ENCODE measurements around the gene SYT7. TPM values are rescaled to one million over a fixed set of nuclear protein-coding genes. Genes with fewer than 3 reads are reported as not detected.
A peak's percentile ranks its signal among the peaks of the same experiment; 100 is the strongest.

The SYT7 gene
- total RNA-seq, 1 donor from 2014 or later = 6.5 TPM

DNA sequence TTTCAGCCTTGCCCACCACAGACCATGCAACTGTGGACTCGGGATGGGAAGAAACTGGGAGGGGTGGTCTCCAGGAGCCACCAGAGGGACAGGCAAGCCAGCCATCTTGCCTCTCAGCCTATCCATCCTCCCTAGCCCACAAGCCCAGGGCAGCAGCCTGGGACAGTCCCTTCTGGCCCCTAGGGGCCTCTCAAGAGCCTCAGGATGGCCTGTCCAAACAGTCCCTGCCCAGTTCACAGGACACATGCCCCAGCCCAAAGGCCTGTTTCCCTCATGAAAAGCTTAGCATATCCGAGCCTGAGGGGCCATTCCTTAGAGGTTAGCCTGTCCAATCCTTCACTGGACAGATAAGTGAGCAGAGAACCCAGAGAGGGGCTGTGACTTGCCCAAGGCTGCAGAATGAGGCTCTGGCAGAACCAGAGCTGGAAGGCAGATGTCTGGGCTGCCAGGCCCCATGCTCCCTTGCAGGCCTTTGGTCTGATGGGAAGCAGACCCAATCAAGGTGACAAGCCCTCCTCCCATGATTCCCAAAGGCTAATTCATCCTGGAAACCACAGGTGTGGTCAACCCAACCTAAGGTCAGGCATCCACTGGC lies 44.1 kb downstream of the SYT7 start:
- no peak for DNase-seq

DNA sequence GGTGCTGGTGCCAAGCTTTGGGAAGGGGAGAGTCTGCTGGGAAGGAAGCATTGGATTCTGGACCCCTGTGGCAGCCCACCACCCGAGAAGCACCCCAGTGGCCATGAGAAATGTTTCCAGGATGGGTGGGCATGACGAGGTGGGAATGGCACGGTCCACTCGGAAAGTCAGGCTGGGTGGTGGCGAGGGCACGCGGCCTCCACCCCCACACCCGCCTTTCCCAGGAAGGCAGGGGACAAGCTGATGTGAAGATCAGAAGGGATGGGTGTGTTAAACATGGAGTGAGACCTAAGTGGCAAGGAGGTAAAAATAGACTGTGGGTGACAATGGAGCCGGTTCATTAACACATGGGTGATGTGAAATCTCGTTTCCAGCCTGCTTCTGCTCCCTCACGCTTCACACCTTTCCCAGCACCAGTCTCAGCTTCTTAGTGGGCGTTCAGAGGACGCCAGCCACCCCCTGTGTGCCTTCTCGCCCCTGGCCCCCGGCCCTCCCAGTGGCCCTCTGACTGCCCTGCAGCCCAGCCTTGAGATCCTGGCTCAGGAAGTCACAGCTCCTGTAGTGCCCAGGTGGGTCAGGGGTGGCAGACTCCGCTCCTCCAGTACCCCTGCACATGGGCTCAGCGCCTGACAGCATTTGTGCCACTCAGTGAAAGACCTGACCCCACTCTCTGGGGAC lies 44.7 kb downstream of the SYT7 start:
- no peak for DNase-seq

DNA sequence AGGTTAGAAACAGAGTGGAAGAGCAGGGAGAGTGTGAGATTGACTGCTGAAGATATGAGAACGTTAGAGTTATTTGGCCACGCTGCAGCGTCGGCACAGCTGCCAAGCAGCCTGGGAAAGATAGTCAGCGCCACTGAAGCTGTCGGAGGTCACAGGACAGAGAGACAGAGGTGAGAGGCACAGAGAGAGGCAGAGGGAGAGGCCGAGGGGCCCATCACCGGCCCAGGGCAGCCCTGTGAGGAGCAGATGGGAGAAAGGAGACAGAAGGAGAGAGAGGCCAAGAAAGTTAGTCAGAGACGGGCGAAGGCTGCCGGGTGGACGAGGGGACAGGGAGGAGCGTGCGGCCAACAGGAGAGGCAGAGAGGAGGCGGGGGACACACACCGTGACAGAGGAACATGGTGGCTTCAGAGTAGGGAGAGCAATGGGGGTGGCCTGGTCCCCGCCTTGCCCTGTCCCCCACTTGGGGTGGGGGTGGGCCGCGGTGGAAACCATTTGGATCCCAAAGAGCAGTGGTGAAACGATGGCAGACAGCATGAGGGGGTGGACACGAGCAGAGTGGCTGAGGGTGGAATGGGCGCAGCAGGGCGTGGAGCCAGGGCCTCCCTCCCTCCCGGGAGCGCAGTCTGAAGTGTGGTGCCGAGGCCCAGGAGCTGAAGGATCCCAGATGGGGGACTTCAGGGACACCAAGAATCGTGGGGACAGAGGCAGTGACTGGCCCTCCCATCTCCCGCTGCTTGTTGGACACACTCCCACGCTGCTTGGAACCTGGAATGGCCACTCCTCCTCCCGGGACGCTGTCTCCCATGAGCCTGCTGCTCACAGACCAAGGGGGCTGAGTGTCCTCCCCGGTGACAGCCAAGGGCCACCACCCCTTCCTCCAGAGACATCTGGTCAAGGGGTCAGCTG lies 45.7 kb downstream of the SYT7 start:
- DNase-seq = no peak

DNA sequence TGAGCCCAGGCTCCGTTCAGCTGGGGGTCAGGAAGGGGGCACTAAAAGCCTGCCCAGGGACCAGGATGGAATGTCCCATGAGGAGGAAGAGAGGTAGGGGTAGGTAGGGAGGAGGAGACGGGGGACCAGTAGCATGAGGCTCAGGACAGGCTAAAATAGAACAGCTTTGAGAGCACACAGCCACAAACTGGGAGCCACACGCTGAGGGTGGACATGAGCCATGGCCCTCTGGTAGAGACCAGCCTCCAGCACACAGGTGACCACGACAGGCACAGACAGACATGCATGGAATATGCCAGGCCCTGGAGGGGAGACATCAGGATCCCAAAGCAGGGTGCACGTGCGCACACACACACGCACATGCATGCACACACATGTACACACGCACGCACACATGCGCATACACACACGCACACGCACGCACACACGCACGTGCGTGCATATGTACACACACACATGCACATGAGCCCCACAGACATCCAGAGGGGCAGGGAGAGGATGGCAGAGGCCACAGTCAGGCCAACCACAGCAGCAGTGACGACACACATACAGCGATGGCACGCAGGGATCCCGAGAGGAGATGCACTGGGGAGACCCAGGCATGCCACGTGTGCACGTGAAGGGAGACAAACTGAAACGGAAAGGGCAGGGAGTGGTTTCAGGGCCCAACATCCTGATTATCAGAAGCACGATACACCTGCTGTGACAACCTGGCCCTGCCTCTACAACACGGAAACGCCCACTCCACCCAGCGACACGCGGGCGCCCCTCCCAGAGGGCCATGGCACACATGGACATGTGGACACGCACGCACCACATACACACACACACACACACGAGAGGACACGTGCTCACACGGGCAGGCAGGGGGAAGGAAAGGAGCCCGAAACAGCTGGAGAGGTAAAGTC lies 46.6 kb downstream of the SYT7 start:
- no peak for DNase-seq

DNA sequence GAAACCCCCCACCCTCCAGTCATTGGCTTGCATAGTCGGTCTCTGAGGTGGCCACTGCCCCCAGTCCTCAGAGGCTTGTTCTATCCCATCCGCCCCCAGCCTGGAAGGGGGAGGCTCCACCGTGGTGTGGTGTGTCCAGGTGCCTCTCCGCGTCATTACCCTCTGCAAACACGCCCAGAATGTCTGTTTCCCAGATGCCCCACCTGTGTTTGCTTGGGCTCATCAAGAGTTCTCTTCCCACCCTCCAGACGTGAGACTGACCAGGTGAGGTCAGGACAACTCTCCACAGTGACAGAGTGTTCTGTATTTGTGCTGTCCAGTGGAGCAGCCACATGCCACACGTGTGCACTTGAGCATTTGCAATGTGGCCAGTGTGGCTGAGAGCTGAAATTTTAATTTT lies 47.5 kb downstream of the SYT7 start:
- no peak for DNase-seq

DNA sequence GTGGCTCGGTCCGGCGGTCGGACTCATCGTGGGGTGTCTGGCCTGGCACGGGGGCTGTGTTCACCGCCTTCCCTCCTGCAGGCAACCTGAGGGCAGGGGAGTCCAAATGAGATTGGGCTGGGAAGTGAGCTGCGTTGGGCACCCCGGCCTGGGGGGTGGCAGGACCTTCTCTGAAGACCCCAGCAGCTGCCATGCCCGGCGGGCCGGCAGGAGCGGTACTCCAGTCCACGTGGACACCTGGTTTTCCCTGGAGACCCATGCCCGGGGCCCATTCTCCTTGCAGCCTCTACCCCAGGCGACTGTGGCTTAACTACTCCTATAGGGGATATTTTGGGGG lies 47.9 kb downstream of the SYT7 start:
- DNase-seq = no peak

DNA sequence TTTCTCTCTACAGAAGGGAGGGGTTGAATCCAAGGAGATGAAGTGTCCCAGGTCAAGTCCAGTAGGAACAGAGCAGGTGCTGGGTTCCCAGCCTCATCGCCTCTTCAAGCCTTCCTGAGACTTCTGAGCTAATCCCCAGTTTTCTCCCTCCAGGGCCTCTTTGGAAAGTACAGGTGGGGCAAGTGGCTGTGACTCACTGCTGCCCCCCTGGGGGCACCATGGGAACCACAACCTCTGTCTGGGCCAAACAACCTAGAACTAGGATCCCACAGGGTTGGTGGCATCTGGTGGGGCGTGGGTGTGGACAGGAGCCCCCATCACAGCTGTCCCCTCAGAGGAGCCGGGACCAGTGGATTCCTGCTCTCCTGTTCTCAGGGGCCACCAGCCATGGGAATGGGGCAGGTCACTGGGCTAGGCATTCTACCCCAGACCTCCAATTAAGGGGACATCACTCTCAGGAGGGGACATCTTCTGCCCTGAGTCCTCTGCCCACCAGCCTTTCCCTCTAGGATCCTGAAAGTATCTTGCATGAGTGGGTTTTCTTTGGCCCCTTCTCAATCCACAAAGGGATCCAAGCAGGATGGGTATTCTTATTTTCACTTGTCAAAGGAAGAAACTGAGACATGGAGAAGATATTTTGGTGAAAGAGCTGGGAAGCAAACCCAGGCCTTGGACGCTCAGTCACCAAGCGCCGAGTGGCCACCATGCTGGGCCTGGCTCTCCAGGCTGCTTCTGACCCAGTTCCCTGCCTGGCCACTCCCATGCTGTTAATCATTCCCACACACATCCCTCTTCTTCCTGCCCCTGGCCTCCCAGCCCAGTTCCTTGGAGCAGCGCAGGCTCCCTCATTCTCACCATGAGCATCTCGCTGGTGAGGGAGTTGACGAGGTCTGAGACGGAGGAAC lies 48.5 kb downstream of the SYT7 start:
- DNase-seq = no peak

DNA sequence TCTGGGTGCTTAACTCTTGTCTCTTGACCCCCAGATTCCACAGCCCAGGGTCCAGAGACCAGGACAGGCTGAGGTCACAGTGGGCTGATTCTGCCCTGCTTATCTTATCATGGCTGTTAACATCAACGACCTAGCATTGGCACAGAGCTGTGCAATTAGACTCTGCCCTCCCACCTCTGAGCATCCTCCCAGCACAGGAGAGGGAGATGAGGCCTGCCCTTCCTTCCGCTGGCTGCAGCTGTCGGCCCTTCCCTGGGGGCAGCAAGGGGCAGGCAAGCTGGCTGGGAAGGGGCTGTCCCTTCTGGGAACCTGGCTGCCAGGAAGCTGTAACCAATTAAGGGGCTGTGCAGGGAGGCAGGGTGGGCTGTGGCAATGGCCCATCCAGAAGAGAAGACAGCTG lies 49.8 kb downstream of the SYT7 start:
- peak; percentile 51 for DNase-seq

DNA sequence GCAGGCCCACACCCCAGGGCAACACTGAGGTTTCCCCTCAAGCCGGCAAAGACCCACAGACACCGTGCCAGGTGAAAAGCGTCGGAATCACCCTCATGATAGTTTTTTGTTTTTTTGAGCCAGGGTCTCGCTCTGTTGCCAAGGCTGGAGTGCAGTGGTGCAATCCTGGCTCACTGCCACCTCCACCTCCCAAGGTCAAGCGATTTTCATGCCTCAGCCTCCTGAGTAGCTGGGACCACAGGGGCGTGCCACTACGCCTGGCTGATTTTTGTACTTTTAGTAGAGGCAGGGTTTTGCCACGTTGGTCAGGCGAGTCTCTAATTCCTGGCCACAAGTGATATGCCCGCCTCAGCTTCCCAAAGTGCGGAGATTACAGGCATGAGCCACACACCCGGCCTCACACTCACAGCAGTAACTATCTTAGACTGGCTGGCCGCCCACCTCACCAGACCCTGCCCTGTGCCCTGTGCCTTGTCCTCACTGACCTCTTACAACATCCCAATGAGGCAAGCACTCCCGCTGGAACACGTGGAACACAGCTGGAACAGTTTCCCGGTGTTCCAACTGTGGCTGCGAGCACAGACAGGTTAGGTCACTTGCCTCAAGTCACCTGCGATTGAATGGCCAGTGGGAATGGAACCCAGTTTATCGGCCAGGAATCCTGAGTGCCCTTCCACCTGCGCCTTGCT lies 51.2 kb downstream of the SYT7 start:
- DNase-seq = no peak

DNA sequence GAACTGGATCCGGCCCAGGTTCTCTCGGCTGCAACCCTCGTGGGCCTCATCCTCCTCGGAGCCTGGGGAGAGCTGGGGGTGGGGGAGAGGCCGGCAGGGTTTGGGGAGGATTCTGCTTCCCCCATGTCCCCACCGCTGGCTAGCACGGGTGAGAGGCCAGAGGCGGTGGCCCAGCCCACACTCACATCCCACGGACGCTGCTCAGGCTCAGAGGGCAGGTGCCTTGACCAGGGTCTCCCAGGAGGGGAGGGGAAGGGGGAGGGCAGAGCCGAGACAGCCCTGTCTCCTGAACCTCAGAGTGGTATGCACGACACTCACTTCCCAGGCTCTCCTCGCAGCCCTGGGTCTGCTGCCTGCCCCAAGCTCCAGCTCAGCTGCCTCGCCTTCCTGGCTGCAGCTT lies 52.8 kb downstream of the SYT7 start:
- no peak for DNase-seq

DNA sequence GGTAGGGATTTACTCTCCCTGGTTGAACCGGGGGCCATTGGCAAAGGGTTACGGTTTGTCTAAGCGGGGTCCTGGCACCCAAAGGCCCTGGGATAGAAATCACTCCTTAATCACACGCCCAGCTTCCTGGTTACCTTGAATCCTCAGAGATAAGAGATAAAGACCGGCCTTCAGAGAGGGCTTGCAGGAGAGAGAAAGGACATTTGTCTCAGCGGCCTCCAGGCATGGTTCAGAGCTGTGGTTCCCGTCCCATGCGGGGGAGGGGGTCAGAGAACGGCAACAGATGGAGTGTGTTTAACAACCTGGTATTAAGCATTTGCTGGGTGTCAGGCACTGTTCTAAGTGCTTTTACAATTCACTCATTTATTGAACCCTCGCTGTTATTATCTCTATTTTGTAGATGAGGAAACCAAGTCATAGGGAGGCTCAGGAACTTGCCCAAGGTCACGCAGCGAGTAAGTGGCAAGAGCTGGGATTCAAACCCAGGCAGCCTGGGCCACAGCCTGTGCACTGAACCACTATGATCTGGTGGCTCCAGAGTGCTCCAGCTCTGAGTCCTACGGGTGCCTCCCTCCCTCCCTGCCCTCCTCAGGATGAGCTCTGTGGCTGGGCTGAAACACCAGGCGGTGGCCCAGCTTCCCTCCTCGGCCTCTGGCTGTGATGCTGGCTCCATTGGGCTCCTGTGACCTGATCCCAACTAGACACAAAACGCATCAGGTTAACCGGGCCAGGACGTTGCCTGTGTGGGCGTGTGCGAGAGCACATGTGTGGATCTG lies 53.7 kb downstream of the SYT7 start:
- DNase-seq = no peak

DNA sequence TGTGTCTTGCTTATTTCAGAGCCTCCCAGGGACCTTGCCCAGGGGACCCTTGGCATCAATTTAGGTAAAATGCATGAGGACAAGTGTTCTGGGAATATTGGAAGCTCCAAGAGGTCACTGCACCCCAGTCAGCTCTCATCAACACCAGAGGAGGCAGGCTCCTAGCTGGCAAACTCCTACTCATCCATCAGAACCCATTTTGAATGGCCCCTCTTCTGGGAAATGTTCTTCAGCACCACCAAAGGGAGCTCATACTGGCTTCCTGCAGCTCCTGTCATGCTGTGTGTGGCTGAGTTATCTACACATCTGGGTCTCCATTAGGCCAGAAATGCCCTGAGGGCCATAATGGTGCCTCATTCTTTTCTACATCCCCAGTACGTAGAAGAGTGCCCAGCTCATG lies 54.6 kb downstream of the SYT7 start:
- no peak for DNase-seq

DNA sequence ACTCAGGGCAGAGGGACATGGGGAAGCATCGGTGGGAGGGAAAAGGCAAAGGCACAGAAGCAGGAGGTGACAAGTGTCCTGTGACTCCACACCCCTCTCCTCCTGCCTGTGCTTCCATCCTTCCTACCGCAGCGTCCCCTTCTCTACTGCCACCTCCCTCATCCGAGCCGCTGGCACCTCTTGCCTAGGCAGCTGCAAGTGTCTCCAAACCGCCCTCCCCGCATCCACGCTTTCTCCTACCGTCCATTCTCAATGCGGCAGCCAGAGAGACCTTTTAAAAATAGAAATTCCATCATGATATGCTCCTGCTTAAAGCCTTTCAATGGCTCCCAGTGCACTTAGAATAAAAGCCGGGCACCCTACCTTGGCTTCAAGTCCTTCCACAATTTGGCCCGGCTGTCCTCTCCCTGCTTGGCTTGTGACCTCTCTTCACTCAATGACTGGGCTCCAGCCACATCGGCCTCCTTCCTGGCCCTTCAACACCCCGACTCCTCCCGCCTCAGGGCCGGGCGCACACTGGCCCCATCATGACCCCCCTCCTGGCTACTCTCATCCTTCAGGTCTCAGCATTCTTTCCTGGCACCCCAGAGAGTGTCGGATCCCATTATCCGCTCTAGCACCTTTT lies 55.8 kb downstream of the SYT7 start:
- DNase-seq = no peak

DNA sequence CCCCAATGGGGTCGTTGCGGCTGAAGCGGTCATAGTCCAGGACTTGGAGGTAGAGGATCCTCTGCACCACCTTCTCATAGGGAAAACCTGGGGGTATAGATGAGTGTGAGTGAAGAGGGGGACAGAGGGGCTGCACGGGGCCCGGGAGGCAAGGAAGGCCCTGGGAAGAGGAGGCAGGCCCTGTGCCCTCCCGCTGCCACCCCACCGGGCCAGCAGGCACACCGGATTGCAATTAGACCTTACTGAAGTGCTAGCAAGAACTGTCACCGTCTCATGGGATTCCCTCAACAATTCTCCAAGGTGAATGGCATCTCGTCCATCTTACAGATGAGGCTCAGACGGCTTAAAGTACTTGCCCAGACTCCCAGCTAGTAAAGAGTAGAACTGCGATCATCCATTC lies 56.4 kb downstream of the SYT7 start:
- DNase-seq = no peak

DNA sequence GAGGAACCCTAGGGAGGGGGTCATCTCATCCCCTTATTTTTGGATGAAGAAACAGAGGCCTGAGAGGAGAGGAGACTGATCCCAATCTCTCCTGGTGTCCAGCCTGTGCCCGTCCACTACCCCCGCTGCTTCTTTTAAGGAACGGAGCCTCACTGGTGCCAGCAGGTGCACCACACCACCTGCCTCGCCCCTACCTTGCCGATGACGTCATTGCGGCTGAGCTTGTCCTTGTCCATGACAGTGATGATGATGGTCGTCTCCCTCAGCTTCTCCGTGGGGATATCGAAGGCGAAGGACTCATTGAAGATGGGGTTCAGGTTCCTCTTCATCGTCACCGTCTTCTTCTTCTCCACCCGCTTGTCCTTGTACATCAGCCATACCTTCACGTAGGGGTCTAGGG lies 58.0 kb downstream of the SYT7 start:
- DNase-seq = no peak

DNA sequence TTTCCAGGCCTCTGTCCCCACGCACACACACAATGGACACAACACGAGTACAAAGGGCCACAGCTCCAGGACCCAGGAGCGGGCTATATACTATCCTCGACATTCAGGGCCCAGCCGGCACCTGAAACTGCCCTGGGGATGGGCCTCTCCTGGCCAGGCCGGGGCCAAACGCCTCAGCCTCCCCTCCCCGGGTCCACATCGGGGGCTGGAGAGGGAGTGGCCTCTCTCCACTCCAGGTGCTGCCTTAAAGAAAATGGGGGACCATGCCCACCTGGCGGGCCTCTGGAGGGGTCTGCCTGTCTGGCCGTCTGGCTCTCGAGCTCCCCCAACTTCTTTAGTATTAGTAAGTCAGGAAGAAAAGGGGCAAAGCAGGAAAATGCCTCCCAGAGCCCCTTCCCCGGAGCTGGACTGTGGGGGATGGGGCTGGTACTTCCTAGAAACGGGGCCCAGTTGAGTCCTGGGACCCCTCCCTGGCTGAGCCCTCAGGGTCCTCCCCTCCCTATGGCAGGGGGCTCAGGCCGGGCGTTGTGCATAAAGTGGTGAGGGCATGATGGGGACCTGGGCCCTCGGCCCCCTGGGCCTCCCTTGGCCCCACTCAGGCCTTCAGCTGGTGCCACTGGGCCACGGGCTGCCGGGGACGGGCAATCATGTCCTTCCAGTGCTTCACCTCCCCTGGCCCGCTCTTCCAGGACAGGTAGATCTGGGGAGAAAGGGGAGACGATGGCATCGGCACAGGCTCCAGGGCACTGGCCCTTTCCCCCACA lies 62.7 kb downstream of the SYT7 start:
- no peak for DNase-seq

DNA sequence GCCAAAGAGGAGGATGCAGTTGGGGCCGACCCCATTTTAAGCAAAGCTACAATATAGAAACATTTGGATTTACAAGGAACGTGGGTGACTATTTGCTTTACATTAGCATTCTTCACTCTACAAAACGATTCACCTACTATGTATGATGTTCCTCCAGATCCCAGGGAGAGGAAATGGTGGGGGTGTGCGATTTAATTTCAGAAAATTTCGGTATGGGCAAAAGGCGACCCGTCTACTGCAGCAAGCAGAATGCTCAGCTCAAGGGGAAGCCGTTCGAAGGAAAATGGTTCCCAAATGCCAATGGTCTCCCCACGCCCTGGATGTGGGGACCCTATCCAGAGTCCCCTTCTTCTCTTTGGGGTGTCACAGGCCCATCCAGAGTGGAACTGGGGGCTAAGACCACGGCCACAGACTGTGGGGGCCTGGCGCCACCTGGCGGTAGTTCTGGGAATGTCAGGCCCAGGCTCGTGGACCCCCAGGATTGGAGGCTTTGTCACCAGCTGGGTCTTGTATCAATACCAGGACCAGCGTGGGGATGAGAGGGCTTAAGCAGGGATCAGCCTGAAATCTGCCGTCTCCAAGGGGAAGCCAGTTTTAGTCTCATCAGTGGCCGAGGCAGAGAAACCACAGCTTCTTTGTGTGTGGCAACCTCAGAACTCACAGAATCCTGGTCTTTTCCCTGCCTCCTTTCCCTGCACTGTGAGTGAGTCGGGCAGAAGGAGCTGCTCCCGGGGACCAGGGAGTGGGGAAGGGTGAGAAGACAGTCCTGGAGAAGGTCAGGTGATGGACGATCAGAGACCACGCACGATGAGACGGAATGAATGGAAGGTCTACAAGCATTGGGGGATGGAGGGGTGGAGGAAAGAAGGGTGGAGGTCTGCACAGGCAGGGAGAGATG lies 64.0 kb downstream of the SYT7 start:
- peak; percentile 72 for DNase-seq

DNA sequence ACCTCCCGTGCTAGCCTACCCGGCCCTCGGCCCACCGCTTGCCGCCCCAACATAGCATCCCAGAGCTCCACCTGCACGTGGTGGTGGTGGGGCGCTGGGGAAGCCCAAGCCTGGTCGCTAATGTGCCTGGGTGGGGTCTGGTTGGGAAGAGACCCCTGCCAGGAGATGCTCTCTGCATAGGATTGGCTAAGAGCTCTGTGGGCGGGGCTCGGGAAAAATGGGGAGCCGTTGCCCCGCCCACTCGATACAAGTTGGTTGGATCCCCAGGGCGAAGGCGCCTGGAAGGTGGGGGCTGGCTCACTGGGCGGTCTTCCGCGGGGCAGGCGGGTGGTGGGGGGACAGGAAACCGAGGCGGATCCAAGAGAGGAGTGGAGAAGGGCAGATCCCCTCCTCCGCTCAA lies 64.7 kb downstream of the SYT7 start:
- no peak for DNase-seq

Data from tongue (tissue), 2 donors.